OCI-LY1 (cell line): ENCODE measurements around the gene CPPED1.

ENCODE experiments used
- H2AFZ ChIP-seq: fragments of 200-600 bp; sonication (generic), shearing (Covaris generic); 2 replicates; pipeline ENCODE4 v1.6.0; 2014; ENCODE audit warnings: antibody characterized with exemption, mild to moderate bottlenecking, low read length
- H3F3A ChIP-seq: fragments of 200-600 bp; sonication (generic), shearing (Covaris generic); 2 replicates; pipeline ENCODE4 v1.6.0; 2014; ENCODE audit warnings: mild to moderate bottlenecking, antibody characterized with exemption, low read length, moderate library complexity; ENCODE audit not compliant: insufficient read depth
- H3K27ac ChIP-seq: fragments of 200-600 bp; sonication (generic); 2 replicates; pipeline ENCODE4 v1.5.1; 2014; ENCODE audit warnings: low read length, mixed run types, mild to moderate bottlenecking, low read depth; ENCODE audit not compliant: poor library complexity, severe bottlenecking
- H3K27me3 ChIP-seq: fragments of 200-600 bp; sonication (generic); 2 replicates; pipeline ENCODE4 v1.6.0; 2014; ENCODE audit warnings: antibody characterized with exemption, mild to moderate bottlenecking, low read length, moderate library complexity; ENCODE audit not compliant: insufficient read depth
- H3K36me3 ChIP-seq: fragments of 200-600 bp; sonication (generic); 2 replicates; pipeline ENCODE4 v1.6.1; 2014; ENCODE audit warnings: mild to moderate bottlenecking, antibody characterized with exemption, low read length, moderate library complexity, mixed read lengths; ENCODE audit not compliant: insufficient read depth
- H3K4me1 ChIP-seq: fragments of 200-600 bp; sonication (generic); 2 replicates; pipeline ENCODE4 v1.5.1; 2014; ENCODE audit warnings: mild to moderate bottlenecking, low read length, moderate library complexity; ENCODE audit not compliant: insufficient read depth, severe bottlenecking
- H3K4me2 ChIP-seq: fragments of 200-600 bp; sonication (generic), shearing (Covaris generic); 2 replicates; pipeline ENCODE4 v1.6.1; 2014; ENCODE audit warnings: low read length
- H3K4me3 ChIP-seq: fragments of 200-600 bp; sonication (generic); 2 replicates; pipeline ENCODE4 v1.5.1; 2014; ENCODE audit warnings: low read length, low read depth, mild to moderate bottlenecking, mixed read lengths; ENCODE audit not compliant: poor library complexity, severe bottlenecking
- H3K79me2 ChIP-seq: fragments of 200-600 bp; shearing (Covaris generic); 2 replicates; pipeline ENCODE4 v1.6.1; 2016; ENCODE audit warnings: mixed run types, low read length, mixed read lengths; ENCODE audit not compliant: insufficient read depth
- H3K9ac ChIP-seq: fragments of 200-600 bp; sonication (generic), shearing (Covaris generic); 2 replicates; pipeline ENCODE4 v1.6.1; 2014; ENCODE audit warnings: mild to moderate bottlenecking, low read length, mixed read lengths
- H3K9me2 ChIP-seq: fragments of 200-600 bp; sonication (generic), shearing (Covaris generic); 2 replicates; pipeline ENCODE4 v1.6.1; 2014; ENCODE audit warnings: low read depth, mild to moderate bottlenecking, low read length, mixed read lengths
- H3K9me3 ChIP-seq: fragments of 200-600 bp; shearing (Covaris generic); 2 replicates; pipeline ENCODE4 v1.6.1; 2014; ENCODE audit warnings: low read length, mixed read lengths
- H4K20me1 ChIP-seq: fragments of 200-600 bp; sonication (generic), shearing (Covaris generic); 2 replicates; pipeline ENCODE4 v1.6.0; 2016; ENCODE audit warnings: mild to moderate bottlenecking, low read length; ENCODE audit not compliant: insufficient read depth
- EZH2 ChIP-seq: fragments of 200-600 bp; sonication (generic), shearing (Covaris generic); IDR thresholded peaks from 2 replicates; pipeline ENCODE4 v1.8.0; 2017; ENCODE audit warnings: borderline replicate concordance, mixed run types, mild to moderate bottlenecking, antibody characterized with exemption, low read length, moderate library complexity, mixed read lengths
- TF ChIP-seq, protein P1 (sequence below): fragments of 200-600 bp; sonication (generic), shearing (Covaris generic); IDR thresholded peaks from 2 replicates; pipeline ENCODE4 v1.5.1; 2017; ENCODE audit warnings: mild to moderate bottlenecking, antibody characterized with exemption, low read length, moderate library complexity, mixed read lengths

Gene CPPED1

DNA sequence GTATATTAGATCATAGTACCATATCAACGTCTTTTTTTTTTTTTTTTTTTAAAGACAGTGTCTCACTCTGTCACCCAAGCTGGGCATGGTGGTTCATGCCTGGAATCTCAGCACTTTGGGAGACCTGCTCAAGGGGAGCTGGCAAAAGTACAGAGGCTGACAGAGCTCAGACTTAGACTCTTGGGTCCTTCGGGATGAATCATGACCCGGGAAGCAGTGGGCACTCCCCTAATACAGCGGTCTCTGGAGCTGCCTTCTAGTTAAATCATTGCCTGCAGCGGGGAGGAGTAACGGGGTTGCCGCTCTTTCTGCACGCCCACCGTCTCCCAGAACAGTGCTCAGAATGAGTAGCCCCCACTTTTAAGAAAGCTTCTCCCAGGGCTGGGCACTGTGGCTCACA is 174.4 kb downstream of the CPPED1 start:
- Histone ChIP-seq H2AFZ (no peak overlapping the region), H3K9me2 (no peaks in the 10 kb centered on the region), H3K4me2 (no peak overlapping the region), H3K79me2 (no peaks in the 10 kb centered on the region), H3K27me3 (no peaks in the 10 kb centered on the region; the same call in 1 of the 2 replicates), H3K27ac (no peak overlapping the region), H3K9ac (no peak overlapping the region), H3F3A (no peaks in the 10 kb centered on the region), H3K9me3 (no peaks in the 10 kb centered on the region), H4K20me1 (no peaks in the 10 kb centered on the region), H3K36me3 (no peaks in the 10 kb centered on the region), H3K4me3 (no peak overlapping the region), H3K4me1 (no peaks in the 10 kb centered on the region)
- no peak for TF ChIP-seq EZH2

- no peaks in the 10 kb centered on the region for H3K36me3 ChIP-seq
- no peaks in the 10 kb centered on the region for H3K4me1 ChIP-seq
- H3K4me3 ChIP-seq, result no peak overlapping the region
- no peaks in the 10 kb centered on the region for H3K9me2 ChIP-seq
- H2AFZ ChIP-seq, result no peak overlapping the region
- no peaks in the 10 kb centered on the region for H4K20me1 ChIP-seq
- H3F3A ChIP-seq, result no peaks in the 10 kb centered on the region
- no peak overlapping the region for H3K27ac ChIP-seq
- H3K9ac ChIP-seq, result no peak overlapping the region
- H3K9me3 ChIP-seq, result no peaks in the 10 kb centered on the region
- TF ChIP-seq EZH2, result no peak
- TF ChIP-seq, protein P1, sequence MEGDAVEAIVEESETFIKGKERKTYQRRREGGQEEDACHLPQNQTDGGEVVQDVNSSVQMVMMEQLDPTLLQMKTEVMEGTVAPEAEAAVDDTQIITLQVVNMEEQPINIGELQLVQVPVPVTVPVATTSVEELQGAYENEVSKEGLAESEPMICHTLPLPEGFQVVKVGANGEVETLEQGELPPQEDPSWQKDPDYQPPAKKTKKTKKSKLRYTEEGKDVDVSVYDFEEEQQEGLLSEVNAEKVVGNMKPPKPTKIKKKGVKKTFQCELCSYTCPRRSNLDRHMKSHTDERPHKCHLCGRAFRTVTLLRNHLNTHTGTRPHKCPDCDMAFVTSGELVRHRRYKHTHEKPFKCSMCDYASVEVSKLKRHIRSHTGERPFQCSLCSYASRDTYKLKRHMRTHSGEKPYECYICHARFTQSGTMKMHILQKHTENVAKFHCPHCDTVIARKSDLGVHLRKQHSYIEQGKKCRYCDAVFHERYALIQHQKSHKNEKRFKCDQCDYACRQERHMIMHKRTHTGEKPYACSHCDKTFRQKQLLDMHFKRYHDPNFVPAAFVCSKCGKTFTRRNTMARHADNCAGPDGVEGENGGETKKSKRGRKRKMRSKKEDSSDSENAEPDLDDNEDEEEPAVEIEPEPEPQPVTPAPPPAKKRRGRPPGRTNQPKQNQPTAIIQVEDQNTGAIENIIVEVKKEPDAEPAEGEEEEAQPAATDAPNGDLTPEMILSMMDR, result no peak
- H3K27me3 ChIP-seq, result no peaks in the 10 kb centered on the region; the same call in 1 of the 2 replicates
- H3K79me2 ChIP-seq, result no peaks in the 10 kb centered on the region
- H3K4me2 ChIP-seq, result no peak overlapping the region
These were observed 175.2 kb downstream of the CPPED1 start for GRCh38 chr16:12628536-12628935.

DNA sequence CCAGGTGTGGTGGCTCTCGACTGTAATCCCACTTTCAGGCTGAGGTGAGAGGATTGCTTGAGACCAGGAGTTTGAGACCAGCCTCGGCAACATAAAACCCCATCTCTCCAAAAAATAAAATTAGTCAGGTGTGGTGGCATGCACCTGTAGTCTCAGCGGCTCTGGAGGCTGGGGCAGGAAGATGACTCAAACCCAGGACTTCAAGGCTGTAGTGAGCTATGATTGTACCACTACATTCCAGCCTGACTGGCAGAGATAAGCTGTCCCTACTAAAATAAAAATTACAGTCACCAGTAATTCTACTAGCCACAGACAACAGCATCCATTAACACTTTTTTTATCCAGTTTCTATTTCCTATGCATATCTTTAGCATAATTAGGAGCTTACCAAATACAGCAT is 176.3 kb downstream of the CPPED1 start:
- H3K27me3 ChIP-seq, result no peaks in the 10 kb centered on the region; the same call in 1 of the 2 replicates
- no peaks in the 10 kb centered on the region for H3K9me2 ChIP-seq
- no peak overlapping the region for H3K4me2 ChIP-seq
- H3K36me3 ChIP-seq, result no peaks in the 10 kb centered on the region
- H3K9ac ChIP-seq, result no peak overlapping the region
- TF ChIP-seq, protein P1, result no peak
- TF ChIP-seq EZH2, result no peak
- H3F3A ChIP-seq, result no peaks in the 10 kb centered on the region
- no peak overlapping the region for H3K4me3 ChIP-seq
- no peak overlapping the region for H3K27ac ChIP-seq
- H3K9me3 ChIP-seq, result no peaks in the 10 kb centered on the region
- no peaks in the 10 kb centered on the region for H3K4me1 ChIP-seq
- H2AFZ ChIP-seq, result no peak overlapping the region
- H3K79me2 ChIP-seq, result no peaks in the 10 kb centered on the region
- H4K20me1 ChIP-seq, result no peaks in the 10 kb centered on the region

GRCh38 chr16:12626411-12626810 is 177.3 kb downstream of the CPPED1 start:
- no peaks in the 10 kb centered on the region for H3K36me3 ChIP-seq
- H3K4me3 ChIP-seq, result no peak overlapping the region
- no peak overlapping the region for H3K27ac ChIP-seq
- H3K79me2 ChIP-seq, result no peaks in the 10 kb centered on the region
- H3K27me3 ChIP-seq, result no peaks in the 10 kb centered on the region; the same call in 1 of the 2 replicates
- H3K9me2 ChIP-seq, result no peaks in the 10 kb centered on the region
- H3K4me1 ChIP-seq, result no peaks in the 10 kb centered on the region
- H4K20me1 ChIP-seq, result no peaks in the 10 kb centered on the region
- H2AFZ ChIP-seq, result no peak overlapping the region
- H3F3A ChIP-seq, result no peaks in the 10 kb centered on the region
- no peaks in the 10 kb centered on the region for H3K9me3 ChIP-seq
- no peak overlapping the region for H3K9ac ChIP-seq
- no peak for TF ChIP-seq EZH2
- TF ChIP-seq, protein P1, result no peak
- H3K4me2 ChIP-seq, result no peak overlapping the region
